GM12874 (cell line): ENCODE results near the gene CNPY4.

Experiments used
- TF ChIP-seq, protein P1 (sequence below): IDR thresholded peaks from 2 replicates; pipeline ENCODE4 v1.5.1; 2011; ENCODE audit warnings: low read depth, mild to moderate bottlenecking, control low read depth, low read length, moderate library complexity; ENCODE audit not compliant: insufficient read depth

CNPY4 gene

GRCh38 chr7:100163006-100163531 is 43.6 kb downstream of the CNPY4 start:
- TF ChIP-seq, protein P1, sequence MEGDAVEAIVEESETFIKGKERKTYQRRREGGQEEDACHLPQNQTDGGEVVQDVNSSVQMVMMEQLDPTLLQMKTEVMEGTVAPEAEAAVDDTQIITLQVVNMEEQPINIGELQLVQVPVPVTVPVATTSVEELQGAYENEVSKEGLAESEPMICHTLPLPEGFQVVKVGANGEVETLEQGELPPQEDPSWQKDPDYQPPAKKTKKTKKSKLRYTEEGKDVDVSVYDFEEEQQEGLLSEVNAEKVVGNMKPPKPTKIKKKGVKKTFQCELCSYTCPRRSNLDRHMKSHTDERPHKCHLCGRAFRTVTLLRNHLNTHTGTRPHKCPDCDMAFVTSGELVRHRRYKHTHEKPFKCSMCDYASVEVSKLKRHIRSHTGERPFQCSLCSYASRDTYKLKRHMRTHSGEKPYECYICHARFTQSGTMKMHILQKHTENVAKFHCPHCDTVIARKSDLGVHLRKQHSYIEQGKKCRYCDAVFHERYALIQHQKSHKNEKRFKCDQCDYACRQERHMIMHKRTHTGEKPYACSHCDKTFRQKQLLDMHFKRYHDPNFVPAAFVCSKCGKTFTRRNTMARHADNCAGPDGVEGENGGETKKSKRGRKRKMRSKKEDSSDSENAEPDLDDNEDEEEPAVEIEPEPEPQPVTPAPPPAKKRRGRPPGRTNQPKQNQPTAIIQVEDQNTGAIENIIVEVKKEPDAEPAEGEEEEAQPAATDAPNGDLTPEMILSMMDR, result no peak

DNA sequence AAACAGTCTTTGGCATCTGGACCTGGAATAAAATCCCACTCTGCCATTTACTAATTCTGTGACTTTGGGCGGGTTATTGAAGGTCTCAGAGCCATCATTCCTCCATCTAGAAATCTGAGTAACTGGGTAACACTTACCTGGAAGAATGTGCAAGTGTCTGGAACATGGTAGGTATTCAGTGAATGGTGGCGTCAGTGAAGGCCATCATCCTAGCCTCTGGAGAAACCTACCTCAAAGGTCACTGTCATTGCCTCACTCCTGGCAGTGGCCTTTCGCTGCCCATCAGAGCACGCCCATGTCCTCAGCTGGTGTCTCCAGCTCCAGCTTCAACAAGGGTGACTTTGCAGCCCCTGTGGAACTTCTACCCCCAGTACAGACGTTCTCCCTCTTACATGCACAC is 44.4 kb downstream of the CNPY4 start:
- TF ChIP-seq, protein P1, result no peak

DNA sequence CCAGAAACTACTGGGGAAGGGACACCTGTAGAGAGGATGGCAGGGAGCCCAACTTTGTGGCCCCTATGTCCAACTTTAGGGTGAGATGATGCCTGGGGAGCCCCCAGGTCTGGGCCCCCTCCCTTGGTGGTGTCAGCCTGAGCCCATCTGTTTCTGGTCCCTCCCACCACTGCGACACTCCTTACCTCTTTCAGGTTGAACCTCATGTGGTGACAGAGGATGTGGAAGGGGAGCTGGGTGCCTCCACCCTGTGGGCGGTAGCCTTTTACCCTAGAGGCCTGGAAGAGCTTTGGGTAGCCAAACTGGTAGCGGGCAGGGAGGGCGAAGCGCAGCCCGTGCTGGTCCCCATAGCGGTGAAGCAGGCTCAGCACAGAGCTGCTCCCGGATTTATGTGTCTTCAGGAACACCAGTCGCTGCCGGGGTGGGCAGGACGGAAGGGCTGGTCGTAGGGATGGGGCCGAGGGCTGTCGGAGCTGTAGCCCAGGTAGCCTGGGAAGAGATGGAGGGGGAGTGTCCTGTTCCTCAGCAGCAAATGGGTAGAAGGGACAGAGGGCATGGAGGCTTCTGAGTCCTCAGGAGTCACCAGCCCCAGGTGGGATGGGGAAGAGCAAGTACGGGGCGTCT is 47.0 kb downstream of the CNPY4 start:
- TF ChIP-seq, protein P1, result no peak

DNA sequence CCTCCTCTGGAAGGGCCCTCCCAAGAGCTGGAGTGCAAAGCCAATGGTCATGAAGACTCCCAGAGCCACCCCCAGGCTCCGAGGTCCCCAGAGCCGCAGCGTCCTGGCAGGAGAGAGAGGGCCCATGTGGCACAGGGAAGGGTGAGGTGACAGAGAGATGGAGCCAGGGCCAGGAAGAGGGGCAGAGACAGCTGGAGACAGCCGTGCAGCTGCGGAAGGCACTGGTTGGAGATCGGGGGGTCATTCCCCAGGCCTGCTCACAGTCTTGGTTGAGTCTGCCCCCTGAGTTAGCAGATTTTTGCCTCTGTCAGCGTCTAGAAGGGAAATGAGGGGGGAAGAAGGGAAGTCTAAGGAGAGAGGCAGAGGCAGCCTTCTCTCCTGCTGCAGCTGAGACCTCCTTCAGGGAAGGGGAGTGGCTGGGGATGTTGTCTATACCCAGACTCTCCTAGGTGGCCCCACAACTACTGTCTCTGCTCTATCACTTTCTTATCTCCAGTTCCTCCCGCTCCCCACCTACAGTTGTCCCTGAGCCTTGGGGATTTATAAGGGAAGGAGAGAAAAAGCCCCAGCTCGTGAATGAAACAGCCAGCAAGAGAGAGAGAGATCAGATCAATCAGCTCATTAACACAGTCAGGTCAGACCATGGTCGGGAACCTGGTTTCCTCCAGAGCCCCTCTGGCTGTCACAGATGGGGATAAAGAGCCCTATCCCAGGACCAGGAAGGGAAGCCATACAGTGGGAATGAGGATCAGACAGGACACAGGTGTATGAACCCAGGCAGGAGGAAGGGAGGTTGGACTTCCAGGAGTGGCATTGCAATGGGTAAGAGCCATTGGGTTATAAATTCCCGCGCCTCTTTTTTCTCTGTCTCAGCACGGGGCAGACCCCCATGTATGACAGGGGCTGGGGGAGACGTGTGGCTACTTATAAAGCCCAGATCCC is 47.8 kb downstream of the CNPY4 start:
- TF ChIP-seq, protein P1, result no peak

DNA sequence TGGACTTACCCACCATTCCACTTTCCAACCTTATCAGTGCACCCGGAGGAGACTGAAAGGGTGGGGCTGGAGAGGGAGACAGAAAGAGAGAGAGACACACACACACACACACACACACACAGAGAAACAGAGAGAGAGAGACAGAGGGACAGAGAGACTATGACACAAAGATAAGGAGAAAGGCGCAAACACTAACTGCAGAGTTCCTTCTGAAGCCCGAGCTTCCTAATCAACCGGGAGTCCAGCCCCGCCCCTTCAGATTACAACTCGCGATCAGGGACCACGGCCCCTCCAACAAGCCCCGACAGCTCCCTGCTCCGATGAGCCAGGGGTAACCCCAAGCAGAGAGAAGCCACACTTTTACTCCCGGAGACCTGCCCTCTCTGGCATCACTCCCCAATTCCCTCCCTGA is 48.5 kb downstream of the CNPY4 start:
- TF ChIP-seq, protein P1, result no peak

DNA sequence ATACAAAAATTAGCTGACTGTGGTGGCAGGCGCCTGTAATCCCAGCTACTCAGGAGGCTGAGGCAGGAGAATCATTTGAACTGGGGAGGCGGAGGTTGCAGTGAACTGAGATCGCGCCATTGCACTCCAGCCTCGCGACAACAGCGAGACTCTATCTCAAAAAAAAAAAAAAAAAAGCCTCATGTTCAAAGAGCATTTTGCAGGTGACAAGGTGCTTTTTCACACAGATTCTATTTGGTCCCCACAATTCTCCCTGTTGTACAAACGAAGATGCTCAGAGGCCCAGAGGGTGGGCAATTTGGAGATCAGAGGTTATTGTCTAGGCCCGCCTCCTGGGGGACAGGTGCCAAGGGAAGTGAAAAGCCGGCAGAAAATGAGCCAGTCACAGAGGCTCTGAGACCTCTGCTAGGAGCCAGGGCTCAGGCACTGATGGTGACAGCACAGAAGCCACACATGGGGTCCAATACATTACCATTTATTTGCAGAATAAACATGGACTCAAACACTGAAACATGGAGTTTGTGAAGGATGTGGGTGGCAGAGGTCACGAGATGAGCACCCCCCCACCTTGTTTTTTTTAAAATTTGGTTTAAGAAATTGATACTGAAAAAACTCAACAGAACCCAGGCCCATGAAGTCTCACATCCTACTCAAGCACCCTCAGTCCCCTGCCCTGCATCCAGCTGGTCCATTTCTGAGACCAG is 49.9 kb downstream of the CNPY4 start:
- TF ChIP-seq, protein P1, result no peak
